Endodermal cell (in vitro differentiated cells): Measurements from ENCODE around the gene BFSP2. TPM values are rescaled to one million over a fixed set of nuclear protein-coding genes. Genes with fewer than 3 reads are reported as not detected.
"Not testable (repeated sequence)": the region's sequence is repeated elsewhere in the genome, so short reads cannot be mapped to it uniquely, and the experiment has no call there.

Source experiments
- DNase-seq: peaks from one replicate; pipeline ENCODE4 v3.0.0-alpha.2; 2017
- H3K27ac ChIP-seq: 2 replicates; pipeline ENCODE4 v1.5.1; 2013; ENCODE audit warnings: mild to moderate bottlenecking, low read depth, low read length, moderate library complexity
- H3K27me3 ChIP-seq: 2 replicates; pipeline ENCODE4 v1.6.1; 2013; ENCODE audit warnings: mild to moderate bottlenecking, low read length, moderate library complexity; ENCODE audit not compliant: insufficient read depth, control insufficient read depth, poor library complexity, severe bottlenecking
- H3K36me3 ChIP-seq: 2 replicates; pipeline ENCODE4 v1.7.0; 2013; ENCODE audit warnings: mild to moderate bottlenecking, low read length, moderate library complexity; ENCODE audit not compliant: control insufficient read depth, insufficient read depth
- H3K4me1 ChIP-seq: one replicate; pipeline ENCODE4 v1.7.0; 2013; ENCODE audit warnings: low read length; ENCODE audit not compliant: control insufficient read depth, insufficient read depth
- H3K4me3 ChIP-seq: 2 replicates; pipeline ENCODE4 v1.5.1; 2013; ENCODE audit warnings: mild to moderate bottlenecking, low read length, moderate library complexity
- H3K9ac ChIP-seq: 2 replicates; pipeline ENCODE4 v1.6.1; 2013; ENCODE audit warnings: mild to moderate bottlenecking, low read length, moderate library complexity; ENCODE audit not compliant: poor library complexity, severe bottlenecking; ENCODE audit errors: extremely low read depth
- H3K9me3 ChIP-seq: 2 replicates; pipeline ENCODE4 v1.6.1; 2013; ENCODE audit warnings: mild to moderate bottlenecking, low read length, moderate library complexity; ENCODE audit not compliant: control insufficient read depth
- H3K27ac Mint-ChIP-seq: 2 replicates; pipeline ENCODE4 v1.8.0; 2020; ENCODE audit warnings: mixed read lengths
- H3K27me3 Mint-ChIP-seq: 2 replicates; pipeline ENCODE4 v1.8.0; 2021; ENCODE audit warnings: mild to moderate bottlenecking, mixed read lengths; ENCODE audit not compliant: insufficient read depth
- H3K36me3 Mint-ChIP-seq: 2 replicates; pipeline ENCODE4 v1.8.0; 2020; ENCODE audit warnings: low read depth, mixed read lengths
- H3K4me1 Mint-ChIP-seq: 2 replicates; pipeline ENCODE4 v1.8.0; 2020; ENCODE audit warnings: mixed read lengths
- H3K4me3 Mint-ChIP-seq: 2 replicates; pipeline ENCODE4 v1.8.0; 2020; ENCODE audit warnings: mild to moderate bottlenecking, moderate library complexity, mixed read lengths
- H3K9me3 Mint-ChIP-seq: 2 replicates; pipeline ENCODE4 v1.8.0; 2020; ENCODE audit warnings: mild to moderate bottlenecking, mixed read lengths
- CTCF ChIP-seq: fragments of 200-600 bp; sonication (generic); conservative IDR thresholded peaks from 2 replicates; pipeline ENCODE4 v1.5.0; 2021; ENCODE audit warnings: antibody characterized with exemption, mild to moderate bottlenecking
- WGBS, 2 experiments: methylation state at CpG; one replicate each; pipeline versions ENCODE4 v1.1.5 to v1.1.7; 2013; ENCODE audit warnings: missing lambda C conversion rate in 2 of 2, mixed read lengths in 1 of 2; ENCODE audit not compliant: insufficient coverage in 1 of 2, insufficient read length in 1 of 2; 5-methylcytosine and 5-hydroxymethylcytosine counted together
- total RNA-seq, 2 donors: library from RNA; stranded (reverse); fragmentation: NEBNext Ultra II Directional in 1 of 2; extraction: Animal tissue kit (Norgen Biotek cat#: 25700) in 1 of 2; gene quantifications; 2 replicates in 1 of 2; 3 replicates in 1 of 2; pipeline ENCODE4 v1.2.1, GENCODE V29; 2021

Gene BFSP2
- total RNA-seq, 2 donors from 2014 or later: not detected

GRCh38 chr3:133514418-133514817 is 114.6 kb downstream of the BFSP2 start:
- Histone ChIP-seq H3K4me3 (no peak overlapping the region), H3K9ac (no peak overlapping the region), H3K27me3 (no peaks in the 10 kb centered on the region), H3K4me1 (no peaks in the 10 kb centered on the region), H3K9me3 (no peaks in the 10 kb centered on the region), H3K36me3 (no peaks in the 10 kb centered on the region), H3K27ac (no peak overlapping the region)
- peak; percentile 20 for DNase-seq
- no peak overlapping the region for H3K27ac Mint-ChIP-seq
- no peaks in the 10 kb centered on the region for H3K4me1 Mint-ChIP-seq
- H3K36me3 Mint-ChIP-seq: no peaks in the 10 kb centered on the region
- no peaks in the 10 kb centered on the region for H3K9me3 Mint-ChIP-seq
- H3K4me3 Mint-ChIP-seq: no peak overlapping the region
- 87% methylated on average over 6 of the region's 6 CpGs for WGBS, 2 experiments
- no peak for TF ChIP-seq CTCF
- no peaks in the 10 kb centered on the region for H3K27me3 Mint-ChIP-seq

DNA sequence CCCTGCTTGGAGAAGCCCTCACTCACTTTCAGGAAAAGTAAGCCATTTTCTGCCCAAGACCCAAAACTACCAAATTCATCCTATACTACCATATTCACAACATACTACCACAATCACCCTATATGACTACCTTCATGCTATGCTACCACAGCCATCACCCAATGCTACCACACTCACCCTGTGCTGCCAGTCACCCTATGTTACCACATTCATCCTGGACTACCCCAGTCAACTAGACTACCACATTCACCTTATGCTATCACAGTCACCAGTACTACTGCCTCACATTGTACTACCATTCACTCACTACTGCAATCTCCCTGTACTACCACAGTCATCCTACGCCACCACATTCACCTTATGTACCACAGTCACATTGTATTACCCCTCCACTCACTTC is 115.3 kb downstream of the BFSP2 start:
- no peak overlapping the region for H3K27ac ChIP-seq
- Mint-ChIP-seq H3K9me3 (no peaks in the 10 kb centered on the region), H3K27me3 (no peaks in the 10 kb centered on the region), H3K27ac (no peak overlapping the region), H3K4me1 (no peaks in the 10 kb centered on the region), H3K4me3 (no peak overlapping the region), H3K36me3 (no peaks in the 10 kb centered on the region)
- no peaks in the 10 kb centered on the region for H3K9me3 ChIP-seq
- H3K4me1 ChIP-seq: no peaks in the 10 kb centered on the region
- WGBS, 2 experiments: 92 to 100% methylated on average over 1 of the region's 1 CpG
- TF ChIP-seq CTCF: no peak
- H3K36me3 ChIP-seq: no peaks in the 10 kb centered on the region
- H3K4me3 ChIP-seq: no peak overlapping the region
- peak; percentile 12 for DNase-seq
- no peaks in the 10 kb centered on the region for H3K27me3 ChIP-seq
- no peak overlapping the region for H3K9ac ChIP-seq

- Mint-ChIP-seq H3K27me3 (no peaks in the 10 kb centered on the region), H3K36me3 (no peaks in the 10 kb centered on the region), H3K4me1 (no peaks in the 10 kb centered on the region), H3K27ac (no peak overlapping the region), H3K9me3 (no peaks in the 10 kb centered on the region), H3K4me3 (no peak overlapping the region)
- H3K4me3 ChIP-seq: no peak overlapping the region
- no peaks in the 10 kb centered on the region for H3K36me3 ChIP-seq
- DNase-seq: no peak
- H3K9ac ChIP-seq: no peak overlapping the region
- peaks cover 6% of the 10 kb centered on the region for H3K9me3 ChIP-seq
- no peak for TF ChIP-seq CTCF
- no peak overlapping the region for H3K27ac ChIP-seq
- no peaks in the 10 kb centered on the region for H3K27me3 ChIP-seq
- peaks cover 5% of the 10 kb centered on the region for H3K4me1 ChIP-seq
Measured at GRCh38 chr3:133520286-133520685, 120.4 kb downstream of the BFSP2 start.

GRCh38 chr3:133520938-133521337 is 121.1 kb downstream of the BFSP2 start:
- H3K9me3 Mint-ChIP-seq, H3K27ac ChIP-seq: not testable (repeated sequence)

More at GRCh38 chr3:133520938-133521337, 121.1 kb downstream of the BFSP2 start:
- not testable (repeated sequence) for H3K27me3 ChIP-seq, H3K36me3 Mint-ChIP-seq, H3K4me1 ChIP-seq, H3K27ac Mint-ChIP-seq, H3K4me3 ChIP-seq, DNase-seq, H3K36me3 ChIP-seq, H3K27me3 Mint-ChIP-seq, H3K9ac ChIP-seq, H3K4me3 Mint-ChIP-seq, H3K4me1 Mint-ChIP-seq, H3K9me3 ChIP-seq
- WGBS, 2 experiments: 96% methylated on average over 4 of the region's 4 CpGs; no CpG with 5 or more reads in 1 of the 2 experiments
